Psoas muscle (tissue), 8 donors: ENCODE results near the gene ARPC5L. TPM values are rescaled to one million over a fixed set of nuclear protein-coding genes. Genes with fewer than 3 reads are reported as not detected.

ENCODE experiments used
- ATAC-seq, 4 donors: fragments of 200-7000 bp; cut with Tn5 transposase; one replicate each; pipeline ENCODE4 v1.9.1; 2020; ENCODE audit warnings: moderate library complexity in 3 of 4, mild to moderate bottlenecking in 2 of 4
- DNase-seq, 2 donors: peaks; one replicate each; pipeline ENCODE4 v3.0.0-alpha.2; 2020
- H3K27ac ChIP-seq: fragments of 200-600 bp; one replicate; pipeline ENCODE4 v1.8.0; 2022
- H3K27me3 ChIP-seq, 3 donors: fragments of 200-600 bp in 1 of 3; one replicate each; pipeline versions ENCODE4 v1.6.1 to v1.8.0; 2013 to 2022; ENCODE audit warnings: low read length in 2 of 3, mild to moderate bottlenecking in 2 of 3, moderate library complexity in 1 of 3; ENCODE audit not compliant: insufficient read depth in 3 of 3
- H3K36me3 ChIP-seq, 2 donors: fragments of 200-600 bp in 1 of 2; one replicate each; pipeline versions ENCODE4 v1.6.1 to v1.8.0; 2013 to 2022; ENCODE audit warnings: low read depth in 1 of 2, mild to moderate bottlenecking in 1 of 2, moderate library complexity in 1 of 2; ENCODE audit not compliant: insufficient read depth in 1 of 2
- H3K4me1 ChIP-seq: fragments of 200-600 bp; one replicate; pipeline ENCODE4 v1.8.0; 2022
- H3K4me3 ChIP-seq: fragments of 200-600 bp; one replicate; pipeline ENCODE4 v1.8.0; 2022; ENCODE audit warnings: mild to moderate bottlenecking
- H3K9me3 ChIP-seq: fragments of 200-600 bp; one replicate; pipeline ENCODE4 v1.8.0; 2022
- WGBS, 3 donors: extraction: QIAGEN DNeasy Blood & Tissue Kit; methylation state at CpG; one replicate each; pipeline versions ENCODE4 v1.1.6 to v1.1.7; 2013; 5-methylcytosine and 5-hydroxymethylcytosine counted together
- intact Hi-C, 2 donors: fragments of 100-400 bp; cut with DNase I; formaldehyde crosslinking; loops; one replicate each; pipeline versions ENCODE4 v1.11.0 to v1.14.2; 2022
- polyA plus RNA-seq, 3 donors: library from polyadenylated mRNA; stranded (reverse); fragments of 200-250 nt; gene quantifications; one replicate each; pipeline ENCODE4 v1.2.3, GENCODE V29; 2013
- total RNA-seq, 4 donors: library from RNA; stranded (reverse); fragmentation: NEBNext Ultra II Directional in 2 of 4; extraction: Animal tissue kit (Norgen Biotek cat#: 25700) in 2 of 4; gene quantifications; one replicate each; pipeline versions ENCODE4 v1.2.1 to v1.2.4, GENCODE V29; 2021 to 2023
- TF ChIP-seq, protein P1 (sequence below): fragments of 200-600 bp; IDR thresholded peaks from one replicate; pipeline ENCODE4 v1.8.0; 2022; ENCODE audit warnings: antibody characterized with exemption
- donor health status: healthy with polysubstance abuse.
- donor health status: DM: no; HTN: no; CAD: no; lungs with moderate emphysema.
- donor health status: Bipolar disorder and iron deficiency.
- donor health status: healthy.
- donor health status: DM: yes; HTN: yes; CAD: no.
- donor health status: DM: no; HTN: no; CAD: no.
- donor health status: DM: no; HTN: no; CAD: no.
- donor health status: DM: yes; HTN: yes; CAD: no.

The ARPC5L gene
- total and polyA plus RNA-seq, 7 donors: 32.3 to 165 (median 48.4) TPM

DNA sequence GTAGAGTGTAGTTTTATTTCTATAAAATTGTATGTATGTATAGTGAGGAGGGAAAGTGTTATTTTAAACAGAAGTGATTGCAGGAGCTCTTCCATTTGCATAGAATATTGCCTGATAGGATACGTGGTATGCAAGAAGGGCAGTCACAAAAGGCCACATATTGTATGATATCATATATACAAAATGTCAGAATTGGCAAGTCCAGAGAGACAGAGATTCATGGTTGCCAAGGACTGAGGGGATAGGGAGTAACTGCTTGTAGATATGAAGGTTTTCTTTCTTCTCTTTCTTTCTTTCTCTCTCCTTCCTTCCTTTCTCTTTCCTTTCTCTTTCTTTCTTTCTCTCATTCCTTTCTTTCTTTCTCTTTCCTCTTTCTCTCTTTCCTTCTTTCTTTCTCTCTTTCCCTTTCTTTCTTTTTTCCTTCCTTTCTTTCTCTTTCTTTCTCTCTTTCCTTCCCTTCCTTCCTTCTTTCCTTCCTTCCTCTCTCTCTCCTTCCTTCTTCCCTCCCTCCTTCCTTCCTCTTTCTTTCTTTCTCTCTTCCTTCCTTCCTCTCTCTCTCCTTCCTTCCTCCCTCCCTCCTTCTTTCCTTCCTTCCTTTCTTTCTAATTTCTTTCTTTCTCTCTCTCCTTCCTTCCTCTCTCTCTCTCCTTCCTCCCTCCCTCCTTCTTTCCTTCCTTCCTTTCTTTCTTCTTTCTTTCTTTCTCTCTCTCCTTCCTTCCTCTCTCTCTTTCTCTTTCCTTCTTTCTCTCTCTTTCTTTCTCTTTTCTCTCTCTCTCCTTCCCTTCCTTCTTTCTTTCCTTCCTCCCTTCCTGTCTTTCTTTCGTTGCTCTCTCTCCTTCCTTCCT is 33.2 kb upstream of the ARPC5L start:
- H3K4me1 ChIP-seq: peaks cover 15% of the 10 kb centered on the region
- DNase-seq (no peak), ATAC-seq (no peak)
- no peaks in the 10 kb centered on the region for H3K9me3 ChIP-seq
- H3K4me3 ChIP-seq: no peak overlapping the region
- H3K36me3 ChIP-seq: no peaks in the 10 kb centered on the region
- TF ChIP-seq, protein P1, sequence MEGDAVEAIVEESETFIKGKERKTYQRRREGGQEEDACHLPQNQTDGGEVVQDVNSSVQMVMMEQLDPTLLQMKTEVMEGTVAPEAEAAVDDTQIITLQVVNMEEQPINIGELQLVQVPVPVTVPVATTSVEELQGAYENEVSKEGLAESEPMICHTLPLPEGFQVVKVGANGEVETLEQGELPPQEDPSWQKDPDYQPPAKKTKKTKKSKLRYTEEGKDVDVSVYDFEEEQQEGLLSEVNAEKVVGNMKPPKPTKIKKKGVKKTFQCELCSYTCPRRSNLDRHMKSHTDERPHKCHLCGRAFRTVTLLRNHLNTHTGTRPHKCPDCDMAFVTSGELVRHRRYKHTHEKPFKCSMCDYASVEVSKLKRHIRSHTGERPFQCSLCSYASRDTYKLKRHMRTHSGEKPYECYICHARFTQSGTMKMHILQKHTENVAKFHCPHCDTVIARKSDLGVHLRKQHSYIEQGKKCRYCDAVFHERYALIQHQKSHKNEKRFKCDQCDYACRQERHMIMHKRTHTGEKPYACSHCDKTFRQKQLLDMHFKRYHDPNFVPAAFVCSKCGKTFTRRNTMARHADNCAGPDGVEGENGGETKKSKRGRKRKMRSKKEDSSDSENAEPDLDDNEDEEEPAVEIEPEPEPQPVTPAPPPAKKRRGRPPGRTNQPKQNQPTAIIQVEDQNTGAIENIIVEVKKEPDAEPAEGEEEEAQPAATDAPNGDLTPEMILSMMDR: no peak
- WGBS, 3 donors: 56 to 63% (median 58%) methylated on average over 2 of the region's 2 CpGs
- no peak overlapping the region for H3K27ac ChIP-seq
- no peaks in the 10 kb centered on the region for H3K27me3 ChIP-seq
- intact Hi-C loops: no loop called here

DNA sequence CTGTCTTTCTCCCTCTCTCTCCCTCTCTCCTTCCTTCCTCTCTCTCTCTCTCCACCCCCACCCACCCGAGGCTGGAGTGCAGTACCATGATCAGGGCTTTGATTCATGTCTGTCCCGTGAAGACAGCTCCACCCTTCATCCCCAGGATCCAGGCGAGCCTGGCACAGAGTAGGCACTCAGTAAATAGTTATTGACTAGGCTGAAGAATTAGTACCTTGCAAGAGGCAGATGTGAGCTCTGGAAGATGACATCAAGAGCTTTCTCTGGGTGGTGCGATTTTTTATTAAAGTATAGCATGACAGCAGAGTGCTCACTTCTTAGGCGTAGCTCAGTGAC is 32.6 kb upstream of the ARPC5L start:
- H3K27me3 ChIP-seq: no peaks in the 10 kb centered on the region
- WGBS, 3 donors: 56 to 61% (median 57%) methylated on average over 5 of the region's 5 CpGs
- no peak overlapping the region for H3K27ac ChIP-seq
- TF ChIP-seq, protein P1: no peak
- no peaks in the 10 kb centered on the region for H3K9me3 ChIP-seq
- DNase-seq (no peak), ATAC-seq (no peak)
- peaks cover 15% of the 10 kb centered on the region for H3K4me1 ChIP-seq
- H3K36me3 ChIP-seq: no peaks in the 10 kb centered on the region
- H3K4me3 ChIP-seq: no peak overlapping the region
- intact Hi-C loops: no loop called here

DNA sequence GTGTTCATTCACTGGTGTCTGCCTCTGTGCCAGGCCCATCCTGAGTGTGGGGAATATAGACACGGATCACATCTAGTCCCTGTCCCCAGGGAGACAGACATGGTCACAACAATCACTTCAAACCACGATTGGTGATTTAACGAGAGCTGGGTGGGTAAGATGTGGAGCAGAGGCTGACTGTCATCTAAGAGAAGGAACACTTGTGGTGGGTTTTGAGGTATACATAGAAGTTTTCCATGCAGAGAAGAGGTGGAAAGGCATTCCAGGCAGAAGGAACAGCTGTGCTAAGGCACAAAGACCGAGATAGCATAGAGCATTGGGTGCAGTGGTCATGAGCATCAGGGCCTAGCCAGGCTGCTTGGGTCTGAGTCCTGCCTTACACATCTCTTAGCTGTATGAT is 31.3 kb upstream of the ARPC5L start:
- peaks cover 26% of the 10 kb centered on the region for H3K4me1 ChIP-seq
- no peaks in the 10 kb centered on the region for H3K27me3 ChIP-seq
- no peaks in the 10 kb centered on the region for H3K9me3 ChIP-seq
- H3K27ac ChIP-seq: no peak overlapping the region
- no peaks in the 10 kb centered on the region for H3K36me3 ChIP-seq
- H3K4me3 ChIP-seq: no peak overlapping the region
- ATAC-seq (no peak), DNase-seq (no peak)
- 72 to 73% (median 73%) methylated on average over 4 of the region's 4 CpGs for WGBS, 3 donors
- TF ChIP-seq, protein P1: no peak
- intact Hi-C loops: no loop called here

DNA sequence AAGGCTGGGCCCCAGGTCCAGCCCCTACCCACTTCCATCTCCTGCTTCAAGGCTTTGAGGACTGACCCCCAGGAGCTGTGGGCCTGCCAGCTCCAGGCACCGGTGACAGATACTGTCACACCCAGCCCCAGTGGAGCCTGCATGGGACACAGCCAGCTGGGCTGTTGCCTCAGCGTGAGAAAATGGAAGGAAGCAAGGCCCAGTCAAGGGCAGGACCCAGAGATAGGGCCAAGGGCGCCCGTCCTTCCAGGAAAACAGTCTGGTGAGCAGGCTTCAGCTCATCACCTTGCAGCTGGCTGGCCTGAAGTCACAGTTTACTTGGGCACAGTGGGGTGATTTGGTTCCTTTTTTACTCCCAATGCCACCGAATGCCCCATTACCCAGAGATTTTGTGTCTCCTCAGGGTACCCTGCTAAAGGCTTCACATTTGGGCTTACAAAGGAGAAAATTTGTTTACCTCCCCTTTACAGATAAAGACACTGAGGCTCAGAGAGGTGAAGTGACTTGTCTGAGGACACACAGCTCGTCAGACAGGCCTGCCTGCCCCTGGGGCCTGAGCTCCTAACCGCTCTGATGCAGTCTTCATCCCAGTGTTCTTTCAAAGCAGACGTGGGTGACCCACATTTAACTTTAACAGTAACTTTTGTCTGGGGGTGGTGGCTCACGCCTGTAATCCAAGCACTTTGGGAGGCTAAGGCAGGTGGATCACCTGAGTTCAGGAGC is 30.1 kb upstream of the ARPC5L start:
- H3K4me3 ChIP-seq: no peak overlapping the region
- H3K9me3 ChIP-seq: no peaks in the 10 kb centered on the region
- H3K27ac ChIP-seq: peak overlapping the region; percentile 73
- no peaks in the 10 kb centered on the region for H3K36me3 ChIP-seq
- intact Hi-C loops: no loop called here
- peak; percentile 70 to 83 for DNase-seq
- no peaks in the 10 kb centered on the region for H3K27me3 ChIP-seq
- 39 to 46% (median 41%) methylated on average over 9 of the region's 9 CpGs for WGBS, 3 donors
- TF ChIP-seq, protein P1: no peak
- H3K4me1 ChIP-seq: peaks cover 27% of the 10 kb centered on the region
- ATAC-seq: peak; percentile 79 to 91 (median 88)
